NCI-H2171 (cell line): ENCODE data around the gene STC2.
"Not testable (repeated sequence)": the region's sequence is repeated elsewhere in the genome, so short reads cannot be mapped to it uniquely, and the experiment has no call there.

Experiments used
- DNase-seq: peaks from one replicate; lab custom pipeline; 2025; lab: John Stamatoyannopoulos, UW

STC2 gene, protein sequence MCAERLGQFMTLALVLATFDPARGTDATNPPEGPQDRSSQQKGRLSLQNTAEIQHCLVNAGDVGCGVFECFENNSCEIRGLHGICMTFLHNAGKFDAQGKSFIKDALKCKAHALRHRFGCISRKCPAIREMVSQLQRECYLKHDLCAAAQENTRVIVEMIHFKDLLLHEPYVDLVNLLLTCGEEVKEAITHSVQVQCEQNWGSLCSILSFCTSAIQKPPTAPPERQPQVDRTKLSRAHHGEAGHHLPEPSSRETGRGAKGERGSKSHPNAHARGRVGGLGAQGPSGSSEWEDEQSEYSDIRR

DNA sequence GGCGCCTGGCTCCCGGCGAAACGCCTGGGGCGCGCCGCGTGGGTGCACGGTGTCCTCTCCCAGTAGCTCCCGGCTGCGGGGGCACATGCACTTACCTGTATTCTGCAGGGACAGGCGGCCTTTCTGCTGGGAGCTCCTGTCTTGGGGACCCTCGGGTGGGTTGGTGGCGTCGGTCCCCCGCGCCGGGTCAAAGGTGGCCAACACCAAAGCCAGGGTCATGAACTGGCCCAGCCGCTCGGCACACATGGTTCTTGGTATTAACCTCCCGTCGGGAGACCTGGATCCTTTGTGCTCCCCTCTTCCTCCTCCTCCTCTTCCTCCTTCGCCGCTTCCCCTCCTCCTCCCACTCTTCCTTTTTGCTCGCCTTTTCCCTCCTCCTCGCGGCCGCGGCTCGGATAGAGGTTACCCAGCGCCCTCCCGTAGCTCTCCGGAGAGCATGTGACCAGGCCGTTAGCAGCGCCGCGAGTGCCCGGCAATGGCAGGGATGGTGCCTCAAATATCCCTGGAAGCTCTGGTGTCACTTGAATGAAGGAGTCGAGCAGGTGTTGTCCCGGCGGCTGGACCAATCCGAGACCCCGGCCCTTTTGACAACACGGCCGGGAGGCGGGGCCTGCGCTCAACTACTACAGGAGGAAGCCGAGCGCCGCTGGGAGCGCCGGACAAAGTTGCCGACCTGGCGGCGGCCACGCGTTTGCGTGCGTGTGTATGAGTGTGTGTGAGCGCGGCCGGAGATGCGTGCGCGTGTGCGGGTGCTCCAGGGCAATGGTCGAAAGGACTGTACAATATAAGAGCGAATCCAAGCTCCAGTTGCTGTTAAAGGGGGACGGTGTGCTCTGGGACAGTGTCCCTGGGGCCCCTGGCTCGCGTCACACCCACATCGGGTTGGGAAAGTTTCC, at the start of gene STC2:
Gene STC2 (minus strand): TSS at position 467 of the 896 bp plus-strand sequence. CDS start 221 bp downstream, at position 246.
- peak; percentile 72 for DNase-seq

DNA sequence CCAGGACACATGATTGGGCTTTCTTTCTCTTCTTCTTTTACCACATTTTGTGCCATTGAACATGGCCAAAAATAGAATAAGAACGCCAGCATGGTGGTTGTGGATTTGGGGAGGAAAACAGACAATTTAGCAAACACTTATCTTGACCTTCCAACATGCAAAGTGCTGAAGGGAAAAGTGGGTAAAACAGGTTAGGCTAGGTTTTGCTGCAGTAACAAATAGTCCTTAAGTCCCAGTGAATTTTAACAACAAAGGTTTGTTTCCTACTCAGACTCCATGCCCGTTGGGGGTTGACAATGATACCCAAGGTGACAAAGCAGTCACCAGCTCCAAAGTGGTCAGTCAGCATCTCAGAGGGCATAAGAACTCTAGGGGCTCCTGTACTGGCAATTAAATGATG, 43.2 kb upstream of the STC2 start:
- no peak for DNase-seq

DNA sequence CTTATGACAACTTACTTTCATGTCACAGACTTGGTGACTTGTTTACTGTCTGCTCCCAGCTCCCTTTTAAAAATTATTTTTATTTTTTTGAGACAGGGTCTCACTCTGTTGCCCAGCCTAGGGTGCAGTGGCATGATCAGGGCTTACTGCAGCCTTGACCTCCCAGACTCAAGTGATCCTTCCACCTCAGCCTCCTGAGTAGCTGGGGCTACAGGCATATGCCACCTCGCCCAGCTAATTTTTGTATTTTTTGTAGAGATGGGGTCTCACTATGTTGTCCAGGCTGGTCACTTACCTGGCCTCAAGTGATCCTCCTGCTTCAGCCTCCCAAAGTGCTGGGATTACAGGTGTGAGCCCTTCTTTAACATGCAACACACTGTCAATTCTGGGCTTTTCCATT, 35.2 kb upstream of the STC2 start:
- not testable (repeated sequence) for DNase-seq

DNA sequence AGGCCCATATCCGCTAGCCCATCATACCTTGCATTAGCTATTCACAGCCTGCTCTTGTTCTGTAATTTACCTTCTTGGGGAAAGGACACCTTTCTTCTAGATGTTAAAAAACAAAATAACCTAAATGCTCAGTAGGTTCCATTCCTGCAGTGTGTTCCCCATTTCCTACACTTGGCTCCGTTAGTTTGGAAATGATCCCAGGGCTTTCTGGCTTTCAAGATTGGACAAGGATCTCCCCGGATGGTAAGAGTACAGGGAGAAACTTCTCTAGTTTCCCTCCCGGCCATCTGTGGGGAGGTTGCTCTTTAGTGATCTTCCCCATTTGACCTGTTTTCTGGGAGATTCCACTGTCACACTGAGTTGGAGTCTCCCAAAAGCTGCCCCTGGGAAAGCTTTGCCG, 27.3 kb upstream of the STC2 start:
- DNase-seq: no peak

DNA sequence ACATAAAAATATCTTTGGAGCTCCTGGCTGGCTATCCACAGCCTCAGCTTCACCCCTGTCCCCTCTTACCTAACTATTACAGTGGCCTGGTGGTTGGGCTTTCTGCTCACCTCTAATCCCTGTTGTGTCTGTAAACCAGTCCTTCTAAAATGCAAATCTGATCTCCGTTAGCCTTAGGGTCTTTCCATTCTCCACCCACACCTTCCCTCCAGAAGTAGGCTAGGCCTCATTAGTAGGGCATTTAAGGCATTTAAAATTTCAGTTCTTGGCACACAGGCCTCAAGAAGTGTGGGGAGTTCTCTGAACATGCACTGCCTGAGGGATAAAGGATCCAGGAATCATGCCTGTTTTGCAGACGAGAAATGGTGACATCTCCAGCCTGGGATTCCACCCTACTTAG, 26.4 kb upstream of the STC2 start:
- no peak for DNase-seq

DNA sequence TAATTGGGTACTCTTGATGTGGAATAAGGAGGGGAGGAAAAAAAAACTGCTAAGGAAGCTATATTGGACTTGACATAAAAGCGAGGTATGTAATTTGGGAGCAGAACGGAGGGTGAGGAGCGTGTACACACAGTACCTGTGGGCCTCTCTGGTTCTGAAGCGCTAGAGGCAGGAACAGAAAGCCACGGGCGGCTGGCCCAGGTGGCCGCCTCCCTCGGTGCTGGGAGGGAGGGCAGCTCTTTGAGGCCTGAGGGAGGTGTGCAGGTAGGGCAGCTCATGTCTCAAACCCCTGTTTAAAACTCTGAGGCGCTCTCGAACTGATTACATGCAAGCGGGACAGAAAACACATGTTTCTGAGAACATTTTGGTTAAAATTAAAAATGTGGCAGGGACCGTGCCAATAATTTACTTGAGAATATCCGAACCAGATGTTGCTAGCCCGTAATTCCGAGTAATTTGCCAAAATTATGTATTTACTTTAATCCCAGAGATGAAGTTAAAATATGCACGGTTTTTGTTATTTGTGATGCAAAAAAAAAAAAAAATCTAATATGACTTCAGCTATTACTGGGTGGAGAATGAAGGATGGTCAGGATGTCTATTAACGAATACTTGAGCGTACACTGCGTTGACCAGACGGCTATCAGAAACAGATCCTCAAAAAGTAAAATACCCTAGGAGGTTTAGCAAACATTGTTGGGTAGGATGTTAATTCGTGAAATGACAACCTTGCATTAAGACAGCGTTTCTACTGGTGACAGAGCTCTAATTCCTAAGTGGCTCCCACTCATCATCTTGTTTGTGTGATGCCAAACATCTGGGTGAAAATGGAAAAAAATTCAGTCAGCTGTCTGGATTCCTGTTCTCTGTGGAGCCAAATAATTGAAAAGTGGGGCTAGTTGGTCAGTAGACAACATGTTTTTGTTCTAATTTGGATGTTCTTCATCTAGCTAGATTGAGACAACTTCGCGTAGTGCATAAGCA, 24.4 kb upstream of the STC2 start:
- DNase-seq: no peak

DNA sequence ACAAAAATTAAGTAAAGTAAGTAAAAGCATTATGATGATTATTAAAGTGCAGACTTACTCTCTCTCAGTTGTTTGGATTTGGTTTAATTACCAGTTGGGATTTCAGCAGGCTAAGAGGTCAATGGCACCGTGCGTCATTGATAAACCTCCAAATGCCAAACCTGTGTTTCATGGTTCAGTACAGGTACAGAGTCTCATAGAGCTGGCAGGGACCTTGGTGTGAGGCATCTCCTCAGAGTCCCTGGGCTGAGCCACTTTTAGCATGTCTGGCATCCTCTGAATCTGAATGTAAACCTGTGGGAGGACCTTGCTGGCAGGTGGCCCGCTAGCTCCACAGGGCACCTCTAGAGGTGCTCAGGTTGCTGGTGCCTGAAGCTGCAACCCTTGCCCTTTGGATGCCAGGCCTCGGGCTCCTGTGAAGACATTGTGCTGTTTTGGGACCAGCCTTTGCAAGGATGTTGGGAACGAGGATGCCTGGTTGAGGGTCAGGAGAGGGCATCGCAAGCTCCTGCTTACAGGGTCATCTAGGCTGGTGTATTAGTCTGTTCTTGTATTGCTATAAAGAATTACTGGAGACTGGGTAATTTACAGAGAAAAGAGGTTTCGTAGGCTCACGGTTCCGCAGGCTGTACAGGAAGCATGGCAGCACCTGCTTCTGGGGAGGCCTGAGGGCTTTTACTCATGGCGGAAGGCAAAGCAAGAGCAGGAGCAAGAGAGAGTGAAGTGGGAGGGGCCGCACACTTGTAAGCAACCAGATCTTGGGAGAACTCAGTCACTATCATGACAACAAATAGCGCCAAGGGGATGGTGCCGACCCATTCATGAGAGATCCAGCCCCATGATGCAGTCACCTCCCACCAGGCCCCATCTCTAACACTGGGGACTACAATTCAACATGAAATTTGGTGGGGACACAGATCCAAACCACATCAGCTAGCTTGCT, 14.9 kb upstream of the STC2 start:
- no peak for DNase-seq

DNA sequence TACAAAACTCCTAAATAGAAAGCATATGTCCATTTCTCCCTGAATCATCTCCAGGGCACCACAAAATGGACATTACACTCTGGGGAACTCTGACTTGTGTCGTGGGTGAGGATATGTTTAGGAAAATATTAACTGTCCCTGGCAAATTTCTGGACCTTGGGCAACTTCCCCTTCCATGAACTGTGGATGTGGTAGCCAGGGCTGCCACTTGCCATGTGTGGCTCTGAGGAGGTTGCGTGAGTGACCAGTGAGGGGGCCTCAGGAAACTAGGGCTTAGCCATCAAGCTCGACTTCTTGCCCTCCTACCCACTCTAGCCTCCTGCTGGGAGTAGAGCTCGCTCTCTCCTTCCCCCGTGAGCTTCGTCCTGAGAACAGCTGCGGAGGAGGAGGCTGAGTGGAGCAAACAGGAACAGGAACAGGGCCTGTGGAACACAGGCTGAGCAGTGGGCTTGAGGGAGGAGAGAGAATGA, 13.8 kb upstream of the STC2 start:
- no peak for DNase-seq

DNA sequence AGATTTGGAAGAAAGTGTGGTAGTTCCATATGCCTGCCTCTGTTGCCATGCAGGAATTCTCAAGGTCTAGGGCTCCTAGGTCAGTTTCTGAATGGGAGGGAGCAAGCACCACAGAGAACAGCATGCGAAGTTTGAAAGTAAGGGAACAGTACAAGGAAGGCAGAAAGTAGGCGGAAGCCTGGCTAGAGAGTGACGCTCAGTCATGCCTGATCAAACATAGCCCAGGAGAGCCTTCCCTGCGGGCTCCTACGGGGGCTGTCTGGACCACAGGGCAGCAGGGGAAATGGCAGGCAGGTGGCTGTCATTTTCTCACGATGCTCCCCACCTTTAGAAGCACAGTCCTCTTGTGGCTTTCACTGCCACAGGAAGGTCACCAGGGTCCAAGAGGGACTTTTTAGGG, 12.8 kb upstream of the STC2 start:
- no peak for DNase-seq

DNA sequence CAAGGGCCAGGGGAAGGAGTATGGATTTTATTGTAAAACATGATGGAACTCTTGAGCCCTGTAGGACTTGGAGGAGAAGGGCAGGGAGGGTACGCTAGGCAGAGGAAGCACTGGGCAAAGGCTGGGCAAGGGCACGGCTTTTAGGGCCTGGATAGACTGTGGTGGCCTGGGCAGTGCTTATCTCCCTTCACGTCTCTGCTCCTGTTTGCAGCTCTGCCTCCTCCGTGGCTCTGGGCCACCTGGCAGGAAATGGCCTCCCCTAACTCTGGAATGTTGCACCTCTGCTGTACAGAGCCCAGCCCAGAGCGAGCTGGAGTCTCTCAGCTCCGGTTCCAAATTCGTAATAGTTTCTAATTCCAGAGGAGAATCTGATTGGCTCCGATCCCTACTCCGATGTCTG, 12.2 kb upstream of the STC2 start:
- no peak for DNase-seq

DNA sequence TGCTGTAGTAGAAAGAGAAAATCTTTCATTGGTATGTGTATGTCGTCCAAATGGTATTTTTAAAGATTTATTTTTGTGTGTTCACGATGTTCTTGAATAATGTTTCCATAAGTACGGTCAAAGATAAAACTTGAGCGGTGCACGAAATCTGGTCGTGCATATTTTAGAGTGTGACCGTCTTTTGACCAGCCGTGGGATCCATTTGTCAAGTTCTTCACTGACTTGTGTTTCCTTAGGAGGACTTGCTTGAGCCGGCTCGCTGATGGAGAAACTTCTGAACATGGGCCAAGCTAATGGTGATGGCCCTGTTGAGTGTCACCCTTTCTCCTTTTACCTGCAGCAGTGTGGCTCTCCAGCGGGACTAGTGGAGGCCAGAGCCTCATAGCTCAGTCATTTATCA, 11.1 kb upstream of the STC2 start:
- no peak for DNase-seq

DNA sequence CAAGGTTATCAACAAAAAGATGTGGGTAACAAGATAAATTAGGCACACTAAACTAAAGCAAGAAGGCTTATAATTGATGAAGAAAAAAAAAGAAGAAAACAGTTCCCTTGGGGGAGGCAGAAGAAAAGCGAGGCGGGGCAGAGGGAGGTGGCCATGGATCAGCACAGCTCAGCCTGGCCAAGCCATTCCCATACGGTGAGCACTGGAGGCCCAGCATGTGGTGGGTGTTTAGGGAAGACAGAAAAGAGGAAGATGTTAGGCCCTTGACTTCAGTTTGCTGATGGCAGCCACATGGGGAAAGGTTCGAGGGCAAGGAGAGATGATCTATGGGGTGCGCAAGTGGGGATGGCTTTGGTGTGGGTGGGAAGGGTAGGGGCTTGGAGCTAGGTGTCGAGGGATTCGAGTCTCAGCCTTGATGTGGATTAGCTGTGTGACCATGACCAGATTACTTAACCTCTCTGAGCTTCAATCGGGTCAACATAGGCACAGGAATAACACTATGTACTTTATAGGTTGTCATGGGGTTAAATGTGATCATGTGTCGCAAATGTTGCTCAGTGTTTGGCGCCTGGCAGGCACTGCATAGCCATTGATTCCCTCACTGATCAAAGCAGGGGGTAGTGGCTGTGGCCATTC, 10.3 kb upstream of the STC2 start:
- DNase-seq: no peak

DNA sequence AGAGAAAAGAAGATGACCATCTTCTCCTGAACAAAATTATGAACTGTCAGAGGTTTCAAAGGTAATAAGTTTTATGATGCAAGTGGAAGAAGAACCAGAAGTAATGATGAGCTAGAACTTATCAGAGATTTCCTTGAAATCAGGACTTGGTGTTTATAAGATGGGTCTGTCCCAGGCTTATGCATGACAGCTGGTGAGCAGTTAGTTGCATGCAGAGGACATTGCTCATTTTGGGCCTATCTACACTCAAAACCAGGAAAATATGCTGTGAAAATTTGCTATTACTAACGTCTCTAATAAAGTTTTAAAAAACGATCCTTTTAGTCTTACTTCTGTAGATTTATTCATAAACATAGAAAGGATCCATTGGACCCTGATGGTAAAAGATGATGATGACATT, 6.6 kb upstream of the STC2 start:
- DNase-seq: no peak

DNA sequence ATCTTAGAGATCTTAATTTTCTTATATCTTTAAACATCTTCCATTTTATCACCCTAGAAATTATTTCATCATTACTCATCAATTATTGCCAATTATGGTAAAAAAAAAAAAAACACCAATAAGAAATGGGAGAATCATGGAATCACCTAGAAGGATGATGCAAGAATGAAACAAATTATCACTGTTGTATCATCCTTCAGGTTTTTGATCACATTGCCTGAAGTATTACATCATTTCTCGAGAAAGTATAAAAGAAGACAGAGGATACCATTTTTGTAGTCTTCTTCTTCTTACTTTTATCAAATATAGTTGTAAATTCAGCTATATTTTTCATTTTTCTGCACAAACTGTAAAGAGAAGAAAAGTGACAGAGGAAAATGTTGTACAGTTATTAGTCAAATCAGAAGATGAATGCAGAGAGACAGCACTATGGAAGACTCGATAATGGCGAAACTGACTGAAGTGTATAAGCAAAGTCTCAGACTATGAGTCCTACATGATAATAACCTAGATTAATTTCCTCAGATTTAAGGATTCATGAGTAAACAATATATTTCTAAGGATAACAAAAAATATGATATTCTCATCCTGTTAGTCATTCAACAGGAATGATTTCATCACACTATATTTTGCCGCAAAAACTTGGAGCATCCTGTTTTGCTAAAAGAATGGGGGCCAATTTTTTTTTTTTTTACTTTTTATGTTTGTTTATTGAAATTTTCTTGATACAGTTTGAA, 5.9 kb upstream of the STC2 start:
- no peak for DNase-seq

DNA sequence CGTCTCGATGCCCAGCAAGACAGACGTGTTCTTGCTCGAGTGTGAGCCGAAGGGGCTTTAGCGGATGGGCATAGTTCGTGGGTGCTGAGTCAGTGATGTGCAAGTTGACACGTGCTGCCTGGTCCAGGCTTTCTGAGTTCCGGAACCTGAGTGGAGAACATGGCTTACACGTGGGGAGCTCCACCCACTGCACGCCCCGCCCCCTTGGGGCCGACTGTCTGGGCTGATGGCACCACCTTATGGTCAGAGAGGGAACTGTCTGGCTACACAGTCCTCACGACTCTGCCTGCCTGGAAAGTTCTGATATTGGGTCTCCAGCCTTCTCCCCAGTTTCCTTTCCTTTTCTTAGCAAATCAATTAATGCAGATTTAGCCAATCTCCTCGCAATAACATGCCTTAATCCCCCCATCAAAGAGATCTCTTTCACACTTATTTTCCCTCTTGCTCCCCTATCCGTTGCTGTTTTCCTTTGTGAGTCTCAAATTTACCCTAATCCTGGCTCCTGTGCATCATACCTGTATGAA, 3.8 kb upstream of the STC2 start:
- DNase-seq: peak; percentile 51

DNA sequence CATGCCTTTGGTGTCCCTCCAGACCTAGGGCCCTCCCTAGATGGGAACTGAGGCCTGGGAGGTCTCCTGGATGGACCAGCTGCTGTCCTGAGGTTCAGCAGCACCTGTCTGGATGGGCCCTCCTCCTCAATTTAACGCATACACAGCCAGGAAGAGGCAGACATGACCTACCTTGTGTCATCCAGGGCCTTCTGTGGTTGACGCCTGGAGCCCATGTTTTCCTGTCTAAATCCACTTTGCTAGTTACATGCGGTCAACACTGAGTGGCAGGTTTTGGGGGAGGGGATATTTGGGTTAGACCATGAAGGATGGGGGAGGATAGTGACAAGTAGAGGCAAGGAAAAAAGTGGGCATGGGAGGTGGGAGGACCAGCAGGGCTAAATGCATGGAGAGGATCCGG, 3.1 kb upstream of the STC2 start:
- no peak for DNase-seq

DNA sequence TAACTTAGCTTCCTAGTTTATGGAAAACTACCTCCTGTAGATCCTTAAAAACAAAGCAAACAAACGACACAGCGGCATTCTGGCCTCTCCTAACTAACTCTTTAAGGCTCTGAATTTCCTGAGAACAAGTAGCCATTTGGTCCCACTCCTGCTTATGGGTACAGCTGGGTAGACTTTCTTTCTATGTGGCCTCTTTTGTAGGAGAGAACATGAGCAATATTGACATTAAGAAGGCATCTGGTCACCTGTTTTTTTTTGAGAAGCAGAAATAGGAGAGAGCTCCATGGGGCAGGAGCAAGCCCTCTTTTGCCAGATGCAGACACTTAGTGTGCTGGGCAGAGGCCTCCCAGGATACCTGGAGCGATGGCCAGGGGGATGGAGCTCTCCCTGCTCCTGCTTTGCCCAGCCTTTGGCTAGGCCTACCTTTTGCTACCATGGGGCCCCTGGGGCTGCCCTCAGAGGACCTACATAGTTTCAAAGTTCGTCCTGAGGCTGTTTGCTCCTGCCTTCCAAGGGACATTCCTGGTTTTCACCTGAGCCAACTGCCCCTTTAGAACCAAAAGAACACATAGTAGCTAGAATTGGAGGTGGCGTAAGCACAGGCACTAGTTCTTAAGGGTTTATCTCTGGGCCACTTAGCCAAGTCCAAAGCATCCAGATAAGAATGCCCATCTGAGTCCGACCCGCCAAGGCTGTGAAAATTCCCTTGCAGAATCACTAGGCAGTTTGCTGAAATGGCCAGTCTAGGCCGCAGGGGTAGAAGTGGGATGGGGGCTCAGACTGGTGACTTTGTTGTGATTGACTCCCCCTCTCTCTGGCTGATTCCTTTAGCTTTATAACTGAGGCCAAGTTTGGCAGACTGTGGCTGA, 2.4 kb upstream of the STC2 start:
- no peak for DNase-seq
